GM18868 (cell line): ENCODE measurements around the gene ZMYM2.
A peak's percentile ranks its signal among the peaks of the same experiment; 100 is the strongest.

Experiments
- ATAC-seq: cut with Tn5 transposase; IDR thresholded peaks from one replicate; pipeline ENCODE4 v1.9.1; 2021; ENCODE audit warnings: mild to moderate bottlenecking, moderate library complexity; ENCODE audit not compliant: unreplicated experiment

ZMYM2 gene

GRCh38 chr13:20044086-20044485, 85.6 kb downstream of the ZMYM2 start:
- ATAC-seq: no peak

GRCh38 chr13:20045950-20046548, 87.5 kb downstream of the ZMYM2 start:
- no peak for ATAC-seq

GRCh38 chr13:20049558-20050473, 91.3 kb downstream of the ZMYM2 start:
- ATAC-seq: peak; percentile 54

- ATAC-seq: no peak
Observed at GRCh38 chr13:20051366-20051765, 92.8 kb downstream of the ZMYM2 start.

DNA sequence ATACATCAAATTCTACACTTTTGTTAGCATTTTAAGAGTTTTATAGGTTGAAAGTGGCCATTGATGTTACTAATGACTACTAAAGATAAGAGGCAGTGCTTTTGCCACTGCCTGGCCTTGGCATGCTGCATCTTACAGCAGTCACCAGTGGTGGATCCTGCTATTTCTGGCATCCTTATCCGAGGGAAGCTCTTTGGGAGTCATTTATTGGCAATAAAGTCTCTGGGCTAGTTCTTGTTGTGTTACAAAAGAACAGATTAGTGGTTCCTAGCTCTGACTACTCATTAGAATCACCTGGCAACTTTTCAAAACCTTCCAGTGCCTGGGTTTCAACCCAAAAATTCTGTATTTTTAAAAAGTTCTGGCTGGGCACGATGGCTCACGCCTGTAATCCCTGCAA, 94.5 kb downstream of the ZMYM2 start:
- ATAC-seq: no peak

GRCh38 chr13:20053891-20054290, 95.4 kb downstream of the ZMYM2 start:
- no peak for ATAC-seq

DNA sequence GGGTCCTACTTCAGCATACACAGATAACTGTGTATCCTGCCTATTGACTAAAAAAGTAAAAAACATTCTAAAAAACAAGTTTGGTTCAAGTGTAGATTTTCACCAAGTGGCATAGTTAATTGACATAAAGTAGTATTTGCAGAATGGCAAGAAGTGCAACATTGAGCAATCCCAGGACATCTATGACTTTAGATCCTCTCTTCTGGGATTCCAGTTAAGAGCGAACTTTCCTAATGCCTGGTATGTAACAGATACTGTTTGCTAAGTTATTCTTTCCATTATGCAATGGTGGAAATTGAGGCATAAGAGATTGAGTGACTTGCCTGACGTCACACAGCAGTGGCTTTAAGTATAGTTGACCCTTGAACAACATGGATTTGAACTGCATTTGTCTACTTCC, 96.1 kb downstream of the ZMYM2 start:
- no peak for ATAC-seq

- ATAC-seq: no peak
Observed at GRCh38 chr13:20057214-20057613, 98.7 kb downstream of the ZMYM2 start.

DNA sequence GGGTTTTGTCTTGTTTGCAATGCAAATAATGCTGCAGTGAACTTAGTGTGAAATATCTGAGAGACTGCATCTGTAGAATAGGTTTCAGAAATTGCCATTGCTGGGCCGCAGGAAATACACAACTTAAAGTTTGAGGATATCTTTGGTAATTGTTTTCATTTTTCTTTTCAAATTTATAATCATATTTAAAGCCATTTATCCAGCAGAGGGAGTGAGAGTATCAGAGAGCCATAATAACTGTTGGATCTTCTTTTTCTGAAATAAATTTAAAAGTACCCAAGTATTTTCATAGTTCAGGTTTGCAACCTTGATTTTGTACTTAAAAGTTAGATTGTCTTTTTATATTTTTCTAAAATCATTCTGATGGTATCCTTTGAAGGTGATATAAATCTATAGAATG, 99.4 kb downstream of the ZMYM2 start:
- no peak for ATAC-seq

- no peak for ATAC-seq
Observed at GRCh38 chr13:20058476-20058875, 99.9 kb downstream of the ZMYM2 start.

GRCh38 chr13:20064128-20064527, 105.6 kb downstream of the ZMYM2 start:
- no peak for ATAC-seq

DNA sequence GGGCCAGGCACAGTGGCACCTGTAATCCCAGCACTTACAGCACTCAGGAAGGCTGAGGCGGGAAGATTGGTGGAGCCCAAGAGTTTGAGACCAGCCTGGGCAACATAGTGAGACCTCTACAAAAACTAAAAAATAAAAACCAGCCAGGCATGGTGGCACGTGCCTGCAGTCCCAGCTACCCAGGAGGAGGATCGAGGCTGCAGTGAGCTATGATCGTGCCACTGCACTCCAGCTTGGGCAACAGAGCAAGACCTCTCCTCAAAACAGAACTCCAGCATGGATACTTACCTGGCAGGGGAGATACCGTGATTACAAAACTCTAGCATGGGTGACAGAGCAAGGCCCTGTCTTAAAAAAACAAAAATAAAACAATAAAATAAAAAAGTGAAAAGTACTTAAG, 107.0 kb downstream of the ZMYM2 start:
- ATAC-seq: no peak

GRCh38 chr13:20069956-20070355, 111.4 kb downstream of the ZMYM2 start:
- no peak for ATAC-seq

DNA sequence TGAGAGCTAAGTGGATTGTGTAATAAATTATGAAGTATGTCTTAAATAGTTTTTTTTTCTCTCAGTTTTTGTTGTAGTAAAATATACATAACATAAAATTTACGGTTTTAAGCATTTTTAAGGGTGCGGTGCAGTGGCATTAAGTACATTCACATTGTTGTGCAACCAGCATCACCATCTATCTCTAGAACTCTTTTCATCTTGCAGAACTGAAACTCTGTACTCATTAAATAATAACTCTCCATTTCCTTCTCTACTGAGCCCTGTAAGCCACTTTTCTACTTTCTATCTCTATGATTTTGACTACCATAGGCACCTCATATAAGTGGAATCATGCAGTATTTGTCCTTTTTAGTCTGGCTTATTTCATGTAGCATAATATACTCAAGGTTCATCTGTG, 115.2 kb downstream of the ZMYM2 start:
- ATAC-seq: peak; percentile 83

DNA sequence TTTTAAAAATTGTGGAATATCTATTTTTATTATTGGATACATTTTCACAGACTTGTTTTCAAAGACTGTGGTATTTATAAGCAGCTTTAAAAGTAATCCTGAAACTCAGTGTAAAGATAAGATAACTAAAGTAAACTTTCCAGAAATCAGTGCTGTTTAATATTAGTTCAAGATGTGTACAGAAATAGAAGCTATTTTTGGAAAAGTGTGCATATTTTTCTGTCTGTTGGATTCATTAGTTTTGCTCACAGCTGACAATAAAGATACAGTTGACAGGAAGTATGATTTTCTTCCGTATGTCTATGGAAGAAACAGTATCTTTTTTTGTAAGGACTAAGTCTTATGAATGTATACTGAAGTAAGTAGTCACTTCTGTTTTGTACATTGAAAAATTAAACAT, 116.4 kb downstream of the ZMYM2 start:
- ATAC-seq: no peak

- no peak for ATAC-seq
Observed at GRCh38 chr13:20077086-20077485, 118.6 kb downstream of the ZMYM2 start.

- no peak for ATAC-seq
Observed at GRCh38 chr13:20080377-20081164, 122.0 kb downstream of the ZMYM2 start.

GRCh38 chr13:20090349-20090748, 131.8 kb downstream of the ZMYM2 start:
- ATAC-seq: no peak

GRCh38 chr13:20093951-20094350, 135.4 kb downstream of the ZMYM2 start:
- no peak for ATAC-seq

GRCh38 chr13:20099319-20099718, 140.8 kb downstream of the ZMYM2 start:
- ATAC-seq: no peak

- ATAC-seq: no peak
Observed at GRCh38 chr13:20101467-20102316, 143.2 kb downstream of the ZMYM2 start.
